ENCODE results near the gene UBTD1.
A peak's percentile ranks its signal among the peaks of the same experiment; 100 is the strongest.
"Not testable (repeated sequence)": the region's sequence is repeated elsewhere in the genome, so short reads cannot be mapped to it uniquely, and the experiment has no call there.

Gene UBTD1

GRCh38 chr10:97517096-97517750 is 18.5 kb downstream of the UBTD1 start:
- FAIRE-seq, result no peak

GRCh38 chr10:97517778-97518300 is 19.1 kb downstream of the UBTD1 start:
- no peak for FAIRE-seq

DNA sequence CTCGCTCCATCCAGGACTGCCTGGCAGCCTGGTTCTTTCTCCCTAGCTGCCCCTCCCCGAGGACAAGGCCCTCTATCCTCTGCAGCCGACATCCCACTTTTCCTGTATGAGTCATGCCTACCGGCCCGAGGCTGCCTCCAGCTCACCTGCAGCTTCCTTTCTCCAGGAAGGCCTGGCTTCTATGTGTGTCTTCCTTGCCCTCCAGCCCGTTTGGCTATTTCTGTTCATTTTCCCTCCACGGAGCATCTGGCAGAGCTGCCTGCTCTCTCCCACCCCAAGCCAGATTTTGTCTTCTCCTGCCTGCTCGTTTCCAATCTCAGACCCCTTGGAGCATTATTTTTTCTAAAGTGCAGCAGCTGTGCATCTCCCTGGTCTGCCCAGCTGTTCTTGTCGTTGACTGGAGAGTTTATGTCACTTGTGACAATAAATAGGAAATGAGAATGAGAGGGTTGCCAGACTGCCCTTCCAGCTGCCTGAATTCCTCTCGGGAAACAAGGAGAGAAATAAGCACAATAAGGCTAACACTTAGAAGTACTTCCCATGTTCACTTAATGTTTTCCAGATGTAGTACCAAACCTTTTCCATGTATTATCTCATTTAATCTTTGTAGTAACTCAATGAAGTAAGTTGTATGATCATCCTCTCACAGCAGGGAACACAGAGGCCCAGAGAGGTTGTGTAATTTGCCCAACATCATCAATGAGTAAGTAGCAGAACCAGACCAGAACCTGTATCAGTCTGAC is 19.7 kb downstream of the UBTD1 start:
- FAIRE-seq, result no peak

GRCh38 chr10:97519342-97519741 is 20.6 kb downstream of the UBTD1 start:
- FAIRE-seq, result no peak

GRCh38 chr10:97520520-97520919 is 21.8 kb downstream of the UBTD1 start:
- no peak for FAIRE-seq

DNA sequence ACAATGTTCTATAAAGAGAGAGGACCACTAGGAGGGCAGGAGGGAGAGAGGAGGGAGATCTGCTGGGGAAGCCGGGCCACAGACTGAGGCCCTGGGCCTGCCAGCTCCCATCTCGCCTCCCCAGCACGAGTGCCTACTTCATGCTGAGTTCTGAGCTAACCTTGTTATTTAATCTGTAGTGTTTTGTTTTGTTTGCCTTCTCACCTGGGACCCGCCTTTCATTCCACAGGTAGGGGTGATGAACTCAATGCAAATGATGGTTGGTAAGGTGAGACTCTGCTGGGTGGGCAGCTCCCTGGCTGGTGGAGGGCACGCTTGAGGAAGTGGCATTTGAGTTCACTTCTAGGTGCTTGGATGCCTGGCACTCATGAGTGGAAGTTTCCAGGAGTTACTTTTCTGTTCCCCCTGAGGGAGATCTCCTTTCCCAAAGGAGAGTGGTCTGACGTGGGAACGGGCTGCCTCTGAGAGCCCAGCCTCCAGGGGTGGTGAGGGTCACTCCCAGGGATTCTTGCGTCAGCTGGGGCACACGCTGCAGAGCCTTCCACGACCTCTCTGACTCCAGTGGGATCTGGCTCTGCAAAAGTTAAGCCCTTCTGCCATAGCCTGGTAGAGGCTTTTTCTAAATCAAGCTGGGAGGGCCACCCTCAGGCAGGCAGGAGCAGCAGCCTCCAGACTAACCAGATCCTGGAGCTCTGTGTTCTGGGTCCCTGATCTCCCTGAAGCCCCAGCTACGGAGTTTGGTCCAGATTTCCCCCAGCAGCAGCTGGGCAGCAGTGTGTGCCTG is 22.4 kb downstream of the UBTD1 start:
- no peak for FAIRE-seq

GRCh38 chr10:97522071-97522470 is 23.3 kb downstream of the UBTD1 start:
- FAIRE-seq, result no peak

DNA sequence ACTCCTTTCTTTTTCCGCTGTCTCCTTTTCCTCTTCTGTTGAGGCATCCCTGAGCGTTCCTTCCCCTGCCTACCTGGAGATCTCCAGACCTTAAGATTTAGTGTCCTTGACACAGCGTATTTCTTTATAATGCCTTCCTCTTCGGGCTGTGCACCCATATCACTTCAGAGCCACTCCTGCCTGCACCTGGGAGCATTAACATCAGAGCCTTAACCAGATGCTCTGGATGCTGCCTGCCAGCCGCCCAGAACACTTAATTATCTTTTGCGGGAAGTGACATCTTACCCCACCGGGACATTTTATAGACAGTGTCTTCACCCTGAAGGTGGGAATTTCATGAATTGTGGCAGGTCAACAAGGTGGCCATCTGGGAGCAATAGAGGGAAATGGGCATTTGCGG is 24.2 kb downstream of the UBTD1 start:
- no peak for FAIRE-seq

- FAIRE-seq, result no peak
Observed at GRCh38 chr10:97525086-97525485, 26.4 kb downstream of the UBTD1 start.

- no peak for FAIRE-seq
Observed at GRCh38 chr10:97525683-97526110, 27.0 kb downstream of the UBTD1 start.

DNA sequence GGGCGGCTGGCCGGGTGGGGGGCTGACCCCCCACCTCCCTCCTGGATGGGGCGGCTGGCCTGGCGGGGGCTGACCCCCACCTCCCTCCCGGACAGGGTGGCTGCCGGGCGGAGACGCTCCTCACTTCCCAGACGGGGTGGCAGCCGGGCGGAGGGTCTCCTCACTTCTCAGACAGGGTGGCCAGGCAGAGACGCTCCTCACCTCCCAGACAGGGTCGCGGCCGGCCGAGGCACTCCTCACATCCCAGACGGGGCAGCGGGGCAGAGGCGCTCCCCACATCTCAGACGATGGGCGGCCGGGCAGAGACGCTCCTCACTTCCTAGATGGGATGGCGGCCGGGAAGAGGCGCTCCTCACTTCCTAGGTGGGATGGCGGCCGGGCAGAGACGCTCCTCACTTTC is 30.2 kb downstream of the UBTD1 start:
- FAIRE-seq, result not testable (repeated sequence)

GRCh38 chr10:97529685-97530465 is 31.2 kb downstream of the UBTD1 start:
- no peak for FAIRE-seq

GRCh38 chr10:97531401-97531986 is 32.8 kb downstream of the UBTD1 start:
- FAIRE-seq, result no peak

DNA sequence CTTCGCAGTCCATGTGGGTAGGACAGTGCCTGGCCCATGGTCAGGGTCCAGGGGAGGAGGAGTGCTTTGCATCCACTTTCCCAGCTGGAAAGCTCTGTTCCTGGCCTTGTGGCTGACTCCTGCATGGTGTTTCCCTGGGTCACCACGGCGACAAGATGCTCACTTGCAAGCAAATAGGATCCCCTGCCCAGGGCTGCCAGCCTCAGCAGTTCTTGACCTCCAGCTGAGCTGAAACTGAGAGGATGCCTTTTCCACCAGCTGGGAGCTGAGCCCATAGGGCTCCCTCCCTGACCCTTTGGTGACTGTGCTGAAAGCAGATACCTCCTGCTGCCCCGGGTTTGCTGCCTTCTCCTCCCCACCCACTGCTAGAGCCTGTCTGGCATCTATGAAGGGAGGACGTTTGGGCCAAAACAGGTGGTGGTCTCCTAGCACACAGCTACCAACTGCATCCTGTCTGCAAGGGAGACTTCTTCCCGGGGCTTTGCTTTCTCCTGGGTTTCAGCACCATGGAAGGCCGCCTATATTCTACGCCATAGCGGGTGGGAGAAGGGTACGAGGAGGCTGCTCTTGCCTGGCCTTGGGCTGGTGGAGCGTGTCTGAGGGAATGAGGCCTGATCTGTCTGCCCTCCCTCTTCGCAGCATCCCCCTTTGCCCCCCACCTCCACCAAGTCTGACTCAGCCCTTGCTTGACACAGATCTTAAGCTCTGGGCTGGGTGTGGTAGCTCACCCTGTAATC is 34.4 kb downstream of the UBTD1 start:
- no peak for FAIRE-seq

GRCh38 chr10:97533888-97534287 is 35.2 kb downstream of the UBTD1 start:
- no peak for FAIRE-seq

DNA sequence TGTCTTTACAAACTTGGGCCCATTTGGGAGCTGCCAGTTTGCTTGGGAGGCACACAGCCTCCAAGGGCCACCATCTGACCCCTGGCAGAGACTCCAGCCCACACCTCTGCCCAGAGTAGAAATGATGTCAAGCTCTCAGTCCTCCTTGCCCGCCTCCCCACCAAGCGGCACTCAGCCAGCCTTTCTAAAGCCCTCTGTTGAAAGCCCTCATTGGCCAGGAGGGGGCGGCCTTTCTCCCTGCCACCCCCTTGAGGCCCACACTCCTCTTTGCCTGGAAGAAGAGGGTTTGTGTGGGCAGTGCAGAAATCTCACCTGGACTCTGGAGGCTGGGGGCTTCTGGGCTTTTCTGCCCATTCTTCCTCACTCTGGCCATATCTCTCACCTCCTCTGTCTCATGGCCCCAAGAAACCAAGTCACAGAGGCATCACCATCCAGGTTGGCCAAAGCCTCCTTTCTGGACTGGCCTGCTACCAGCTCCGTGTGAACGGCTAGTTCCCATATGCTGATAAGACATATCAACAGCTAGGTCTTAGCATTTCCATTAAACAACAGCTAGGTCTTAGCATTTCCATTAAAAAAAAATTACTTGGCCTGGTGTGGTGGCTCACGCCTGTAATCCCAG is 36.1 kb downstream of the UBTD1 start:
- no peak for FAIRE-seq

DNA sequence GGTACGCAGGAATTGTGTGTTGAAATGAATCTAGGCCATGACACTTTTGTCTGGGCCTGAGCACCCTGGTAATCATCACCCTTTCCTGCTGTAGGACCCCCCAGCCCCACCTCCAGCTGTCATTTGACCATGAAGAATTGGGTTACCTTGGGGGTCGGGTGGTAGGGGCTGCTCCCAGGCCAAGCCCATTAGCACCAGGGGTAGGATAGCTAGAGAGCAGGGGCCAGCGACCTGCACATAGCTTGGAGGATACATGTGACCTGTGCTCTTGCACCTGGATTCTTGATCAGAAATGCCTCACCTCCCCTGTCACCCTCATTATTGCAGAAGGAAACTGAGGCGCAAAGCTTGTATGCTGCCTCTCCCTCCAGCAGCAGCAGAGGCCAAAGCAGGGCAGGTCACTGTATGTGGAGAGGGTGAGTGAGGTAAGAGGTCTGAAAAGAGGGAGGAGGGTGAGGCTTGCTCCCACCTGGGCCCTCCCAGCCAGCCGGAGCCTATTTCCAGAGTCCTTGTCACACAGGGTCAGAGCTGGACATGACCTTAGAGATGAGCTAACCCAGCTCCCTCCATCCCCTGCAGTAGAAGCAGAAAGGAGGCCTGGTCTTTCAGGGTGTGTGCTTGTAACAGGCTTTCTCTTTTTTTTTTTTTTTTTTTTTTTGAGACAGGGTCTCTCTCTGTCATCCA is 38.6 kb downstream of the UBTD1 start:
- FAIRE-seq, result no peak

- peak; percentile 54 for FAIRE-seq
Observed at GRCh38 chr10:97538411-97538810, 39.7 kb downstream of the UBTD1 start.

DNA sequence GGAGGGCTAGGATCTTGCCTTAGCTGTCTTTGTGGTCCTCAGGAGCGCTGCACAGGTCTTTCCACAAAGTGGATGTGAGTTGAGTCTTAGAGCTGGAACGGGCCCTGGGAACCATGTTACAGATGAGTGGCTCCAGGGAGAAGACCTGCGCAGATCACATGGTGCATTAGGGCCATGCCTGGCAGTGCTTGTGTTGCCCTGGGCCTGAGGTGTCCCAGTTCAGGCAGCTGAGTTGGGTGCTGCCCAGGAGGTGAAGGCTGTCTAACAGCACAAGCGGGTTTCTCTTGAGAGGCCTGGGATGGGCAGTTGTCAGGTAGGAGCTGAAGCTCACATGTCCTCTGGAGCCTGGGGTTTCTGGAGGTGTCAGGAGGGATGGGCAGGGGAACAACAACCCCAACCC is 40.1 kb downstream of the UBTD1 start:
- no peak for FAIRE-seq

- no peak for FAIRE-seq
Observed at GRCh38 chr10:97539523-97540200, 40.9 kb downstream of the UBTD1 start.

Data from G401.6 (cell line).